Psoas muscle (tissue), 8 donors: ENCODE measurements around the gene GDPGP1. TPM values are rescaled to one million over a fixed set of nuclear protein-coding genes. Genes with fewer than 3 reads are reported as not detected.

Experiments used
- ATAC-seq, 4 donors: fragments of 200-7000 bp; cut with Tn5 transposase; one replicate each; pipeline ENCODE4 v1.9.1; 2020; ENCODE audit warnings: moderate library complexity in 3 of 4, mild to moderate bottlenecking in 2 of 4
- DNase-seq, 2 donors: peaks; one replicate each; pipeline ENCODE4 v3.0.0-alpha.2; 2020
- H3K27ac ChIP-seq: fragments of 200-600 bp; one replicate; pipeline ENCODE4 v1.8.0; 2022
- H3K27me3 ChIP-seq, 3 donors: fragments of 200-600 bp in 1 of 3; one replicate each; pipeline versions ENCODE4 v1.6.1 to v1.8.0; 2013 to 2022; ENCODE audit warnings: low read length in 2 of 3, mild to moderate bottlenecking in 2 of 3, moderate library complexity in 1 of 3; ENCODE audit not compliant: insufficient read depth in 3 of 3
- H3K36me3 ChIP-seq, 2 donors: fragments of 200-600 bp in 1 of 2; one replicate each; pipeline versions ENCODE4 v1.6.1 to v1.8.0; 2013 to 2022; ENCODE audit warnings: low read depth in 1 of 2, mild to moderate bottlenecking in 1 of 2, moderate library complexity in 1 of 2; ENCODE audit not compliant: insufficient read depth in 1 of 2
- H3K4me1 ChIP-seq: fragments of 200-600 bp; one replicate; pipeline ENCODE4 v1.8.0; 2022
- H3K4me3 ChIP-seq: fragments of 200-600 bp; one replicate; pipeline ENCODE4 v1.8.0; 2022; ENCODE audit warnings: mild to moderate bottlenecking
- H3K9me3 ChIP-seq: fragments of 200-600 bp; one replicate; pipeline ENCODE4 v1.8.0; 2022
- CTCF ChIP-seq: fragments of 200-600 bp; IDR thresholded peaks from one replicate; pipeline ENCODE4 v1.8.0; 2022; ENCODE audit warnings: antibody characterized with exemption
- WGBS, 3 donors: extraction: QIAGEN DNeasy Blood & Tissue Kit; methylation state at CpG; one replicate each; pipeline versions ENCODE4 v1.1.6 to v1.1.7; 2013; 5-methylcytosine and 5-hydroxymethylcytosine counted together
- intact Hi-C, 2 donors: fragments of 100-400 bp; cut with DNase I; formaldehyde crosslinking; loops; one replicate each; pipeline versions ENCODE4 v1.11.0 to v1.14.2; 2022
- polyA plus RNA-seq, 3 donors: library from polyadenylated mRNA; stranded (reverse); fragments of 200-250 nt; gene quantifications; one replicate each; pipeline ENCODE4 v1.2.3, GENCODE V29; 2013
- total RNA-seq, 4 donors: library from RNA; stranded (reverse); fragmentation: NEBNext Ultra II Directional in 2 of 4; extraction: Animal tissue kit (Norgen Biotek cat#: 25700) in 2 of 4; gene quantifications; one replicate each; pipeline versions ENCODE4 v1.2.1 to v1.2.4, GENCODE V29; 2021 to 2023
- donor health status: healthy with polysubstance abuse.
- donor health status: DM: no; HTN: no; CAD: no; lungs with moderate emphysema.
- donor health status: Bipolar disorder and iron deficiency.
- donor health status: healthy.
- donor health status: DM: yes; HTN: yes; CAD: no.
- donor health status: DM: no; HTN: no; CAD: no.
- donor health status: DM: no; HTN: no; CAD: no.
- donor health status: DM: yes; HTN: yes; CAD: no.

Gene GDPGP1
- total and polyA plus RNA-seq, 7 donors: 0.96 to 5.9 (median 3.1) TPM

DNA sequence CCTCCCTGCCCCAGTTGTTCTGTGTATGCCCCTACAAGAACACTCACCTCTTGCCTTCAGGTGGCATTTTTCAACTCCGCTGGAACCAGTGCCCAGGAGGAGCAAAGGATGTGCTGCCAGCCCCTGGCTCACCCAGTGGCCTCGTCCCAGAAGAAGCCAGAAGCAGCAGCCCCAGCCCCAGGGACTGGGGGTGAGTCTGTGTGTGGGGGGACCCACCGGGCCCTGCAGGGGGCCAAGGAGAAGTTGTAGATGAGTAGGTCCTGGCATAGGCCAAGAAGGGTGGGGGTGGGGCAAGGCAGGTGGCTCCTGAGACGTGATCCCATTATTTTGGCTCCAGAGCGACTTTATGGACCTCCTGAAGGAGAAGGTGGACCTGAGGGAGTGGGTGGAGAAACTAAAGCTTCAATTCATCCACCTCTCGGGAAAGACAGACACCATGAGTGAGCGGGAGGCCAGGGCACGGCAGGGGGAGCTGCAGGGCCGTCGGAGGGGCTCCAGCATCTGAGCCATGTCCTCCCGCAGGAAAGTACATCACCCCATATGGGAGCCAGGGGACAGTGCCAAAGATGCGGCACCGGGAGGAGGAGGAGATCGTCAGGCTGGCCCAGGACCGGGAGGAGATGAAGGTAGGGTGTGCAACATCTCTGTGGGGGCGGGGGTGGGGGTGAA, 60.7 kb downstream of the GDPGP1 start:
- WGBS, 3 donors: 56 to 60% (median 56%) methylated on average over 16 of the region's 16 CpGs
- H3K4me3 ChIP-seq: no peak overlapping the region

DNA sequence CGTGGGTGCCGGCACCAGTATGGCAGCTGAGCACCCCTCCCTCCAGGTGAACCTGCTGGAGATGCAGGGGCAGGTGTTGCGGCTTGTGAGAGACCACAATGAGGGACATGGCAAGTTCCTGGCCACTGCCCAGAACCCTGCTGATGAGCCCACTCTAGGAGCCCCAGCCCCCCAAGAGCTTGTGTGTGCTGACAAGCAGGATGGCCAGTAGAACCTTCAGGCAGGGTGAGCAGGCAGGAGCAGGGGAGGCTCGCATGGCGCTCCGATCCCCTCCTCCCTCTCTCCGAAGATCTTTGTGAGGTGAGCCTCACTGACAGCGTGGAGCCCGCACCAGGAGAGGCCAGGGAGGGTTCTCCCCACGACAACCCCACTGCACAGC, 61.2 kb downstream of the GDPGP1 start:
- H3K9me3 ChIP-seq: no peaks in the 10 kb centered on the region
- H3K4me1 ChIP-seq: no peaks in the 10 kb centered on the region
- H3K4me3 ChIP-seq: no peak overlapping the region
- H3K27ac ChIP-seq: no peak overlapping the region
- ATAC-seq: no peak
- DNase-seq: no peak
- TF ChIP-seq CTCF: no peak
- intact Hi-C loops: no loop called here
- no peaks in the 10 kb centered on the region for H3K27me3 ChIP-seq
- H3K36me3 ChIP-seq: no peaks in the 10 kb centered on the region
- WGBS, 3 donors: 59 to 66% (median 62%) methylated on average over 10 of the region's 10 CpGs

More for the DNA sequence above, 60.7 kb downstream of the GDPGP1 start:
- Histone ChIP-seq H3K9me3 (no peaks in the 10 kb centered on the region), H3K36me3 (no peaks in the 10 kb centered on the region), H3K4me1 (no peaks in the 10 kb centered on the region), H3K27me3 (no peaks in the 10 kb centered on the region), H3K27ac (no peak overlapping the region)
- intact Hi-C loops: no loop called here
- no peak for TF ChIP-seq CTCF
- DNase-seq (no peak), ATAC-seq (peak in 1 of 4 donors; percentile 27)

Other genes starting within 250 kb of the GDPGP1 start
- 1 to 10 TPM; 3.1 to 8.1 (median 5.6) TPM for gene ZNF710, start 232.9 kb upstream of the GDPGP1 start, total RNA-seq
- gene ZNF710, start 232.9 kb upstream of the GDPGP1 start, polyA plus RNA-seq: 1 to 10 TPM; 1.3 to 4.5 (median 1.9) TPM
- gene IDH2, start 131.7 kb upstream of the GDPGP1 start, total RNA-seq: 100 to 1,000 TPM; 513 to 926 (median 752) TPM
- 100 to 1,000 TPM; 365 to 759 (median 405) TPM for gene IDH2, start 131.7 kb upstream of the GDPGP1 start, polyA plus RNA-seq
- gene SEMA4B, start 32.9 kb upstream of the GDPGP1 start, total RNA-seq: 10 to 100 TPM in 1 of 4 donors, 1 to 10 TPM in 3; 4.4 to 10.8 (median 4.5) TPM
- 1 to 10 TPM; 1.4 to 3.3 (median 1.8) TPM for gene SEMA4B, start 32.9 kb upstream of the GDPGP1 start, polyA plus RNA-seq
- gene CIB1, start 268 bp upstream of the GDPGP1 start, total RNA-seq: 10 to 100 TPM; 45.7 to 58.1 (median 56.6) TPM
- gene CIB1, start 268 bp upstream of the GDPGP1 start, polyA plus RNA-seq: 100 to 1,000 TPM in 1 of 3 donors, 10 to 100 TPM in 2; 72.0 to 154 (median 96.5) TPM
- gene TTLL13, start 15.3 kb downstream of the GDPGP1 start, total RNA-seq: under 1 TPM in 2 of 4 donors, not detected in 2; 0.08 to 0.69 TPM
- gene TTLL13, start 15.3 kb downstream of the GDPGP1 start, polyA plus RNA-seq: under 1 TPM; 0.03 to 0.13 (median 0.05) TPM
- gene NGRN, start 31.5 kb downstream of the GDPGP1 start, total RNA-seq: 100 to 1,000 TPM; 188 to 219 (median 200) TPM
- 100 to 1,000 TPM; 212 to 298 (median 221) TPM for gene NGRN, start 31.5 kb downstream of the GDPGP1 start, polyA plus RNA-seq
- 10 to 100 TPM in 2 of 4 donors, 1 to 10 TPM in 2; 7.6 to 19.6 (median 11.8) TPM for gene ZNF774, start 118.1 kb downstream of the GDPGP1 start, total RNA-seq
- 1 to 10 TPM; 2.8 to 7.9 (median 4.3) TPM for gene ZNF774, start 118.1 kb downstream of the GDPGP1 start, polyA plus RNA-seq
- gene IQGAP1, start 154.0 kb downstream of the GDPGP1 start, total RNA-seq: 10 to 100 TPM; 39.7 to 72.2 (median 50.6) TPM
- gene IQGAP1, start 154.0 kb downstream of the GDPGP1 start, polyA plus RNA-seq: 10 to 100 TPM; 31.1 to 58.7 (median 37.7) TPM